Lung (tissue), 12 donors: Measurements from ENCODE around the gene PHAX. TPM values are rescaled to one million over a fixed set of nuclear protein-coding genes. Genes with fewer than 3 reads are reported as not detected.

ENCODE experiments used
- ATAC-seq: fragments of 200-7000 bp; cut with Tn5 transposase; one replicate; pipeline ENCODE4 v1.9.1; 2020; ENCODE audit warnings: moderate number of reproducible peaks; ENCODE audit not compliant: insufficient read depth, low FRiP score
- DNase-seq, 3 donors: peaks; one replicate each; pipeline ENCODE4 v3.0.0-alpha.2; 2013 to 2017
- H3K27ac ChIP-seq, 2 donors: one replicate each; pipeline ENCODE4 v1.5.1; 2013; ENCODE audit warnings: mild to moderate bottlenecking in 2 of 2, moderate library complexity in 2 of 2, control low read depth in 1 of 2, inconsistent platforms in 1 of 2, low read depth in 1 of 2, low read length in 1 of 2
- H3K27me3 ChIP-seq, 3 donors: one replicate each; pipeline ENCODE4 v1.5.1; 2013; ENCODE audit warnings: low read length in 2 of 3; ENCODE audit not compliant: control insufficient read depth in 3 of 3, insufficient read depth in 3 of 3
- H3K36me3 ChIP-seq, 4 donors: one replicate each; pipeline ENCODE4 v1.5.1; 2013; ENCODE audit warnings: low read length in 4 of 4, mild to moderate bottlenecking in 1 of 4, moderate library complexity in 1 of 4; ENCODE audit not compliant: control insufficient read depth in 4 of 4, insufficient read depth in 4 of 4
- H3K4me1 ChIP-seq, 5 donors: one replicate each; pipeline ENCODE4 v1.5.1; 2013; ENCODE audit warnings: low read length in 5 of 5, mild to moderate bottlenecking in 2 of 5, moderate library complexity in 1 of 5; ENCODE audit not compliant: control insufficient read depth in 5 of 5, insufficient read depth in 5 of 5
- H3K4me3 ChIP-seq: one replicate; pipeline ENCODE4 v1.5.1; 2013; ENCODE audit warnings: mild to moderate bottlenecking, control low read depth, moderate library complexity
- H3K9ac ChIP-seq, 2 donors: one replicate each; pipeline ENCODE4 v1.5.1; 2013; ENCODE audit warnings: low read length in 2 of 2, control low read depth in 1 of 2; ENCODE audit not compliant: insufficient read depth in 1 of 2
- H3K9me3 ChIP-seq, 4 donors: one replicate each; pipeline ENCODE4 v1.5.1; 2013; ENCODE audit warnings: low read length in 3 of 4, mild to moderate bottlenecking in 1 of 4, moderate library complexity in 1 of 4; ENCODE audit not compliant: control insufficient read depth in 4 of 4, insufficient read depth in 3 of 4
- CTCF ChIP-seq: IDR thresholded peaks from 2 replicates; pipeline ENCODE4 v1.5.1; 2012; ENCODE audit warnings: mild to moderate bottlenecking; ENCODE audit errors: control extremely low read depth, extremely low read depth
- WGBS, 2 donors: extraction: QIAGEN DNeasy Blood & Tissue Kit; methylation state at CpG; one replicate each; pipeline ENCODE4 v1.1.7; 2013; 5-methylcytosine and 5-hydroxymethylcytosine counted together
- polyA plus RNA-seq, 2 donors: library from polyadenylated mRNA; stranded (reverse); fragments of 200-250 nt; gene quantifications; one replicate each; pipeline ENCODE4 v1.2.1, GENCODE V29; 2013
- total RNA-seq, 2 donors: library from RNA; depleted of rRNA in 1 of 2; stranded (reverse); fragments of >200 nt in 1 of 2; gene quantifications; one replicate each; pipeline ENCODE4 v1.2.1, GENCODE V29; 2014 to 2021
- donor health status: control.
- donor health status: control.
- donor health status: Bipolar disorder and iron deficiency.
- donor health status: healthy.
- donor health status: DM: yes; HTN: yes; CAD: no.

PHAX gene
- total and polyA plus RNA-seq, 4 donors = 12.8 to 57.3 (median 18.0) TPM

- H3K27ac ChIP-seq = no peak overlapping the region
- WGBS, 2 donors = 93 to 94% methylated on average over 2 of the region's 2 CpGs
- H3K36me3 ChIP-seq = peaks cover 0 to 20% (median 11%) of the 10 kb centered on the region in 4 donors
- H3K4me1 ChIP-seq = peaks cover 0 to 7% (median 0%) of the 10 kb centered on the region in 5 donors
- TF ChIP-seq CTCF = no peak
- no peak overlapping the region for H3K4me3 ChIP-seq
- H3K9ac ChIP-seq = no peak overlapping the region
- no peak for DNase-seq
- ATAC-seq = no peak
- H3K9me3 ChIP-seq = no peaks in the 10 kb centered on the region
- no peaks in the 10 kb centered on the region for H3K27me3 ChIP-seq
These were observed 9.4 kb downstream of the PHAX start for GRCh38 chr5:126610160-126610559.

- Histone ChIP-seq H3K4me3 (no peak overlapping the region), H3K27ac (no peak overlapping the region), H3K9me3 (no peaks in the 10 kb centered on the region), H3K27me3 (no peaks in the 10 kb centered on the region), H3K9ac (no peak overlapping the region), H3K4me1 (peaks cover 0 to 10% (median 0%) of the 10 kb centered on the region in 5 donors), H3K36me3 (peaks cover 0 to 18% (median 13%) of the 10 kb centered on the region in 4 donors)
- ATAC-seq = no peak
- WGBS, 2 donors = 98 to 99% methylated on average over 6 of the region's 6 CpGs
- DNase-seq = no peak
- TF ChIP-seq CTCF = no peak
These were observed 9.9 kb downstream of the PHAX start for GRCh38 chr5:126610616-126611015.

GRCh38 chr5:126613941-126614592 lies 13.3 kb downstream of the PHAX start:
- Histone ChIP-seq H3K9ac (no peak overlapping the region), H3K9me3 (no peaks in the 10 kb centered on the region), H3K27me3 (no peaks in the 10 kb centered on the region), H3K4me3 (no peak overlapping the region), H3K36me3 (peaks cover 4 to 27% (median 21%) of the 10 kb centered on the region in 4 donors), H3K27ac (no peak overlapping the region), H3K4me1 (peaks cover 0 to 6% (median 0%) of the 10 kb centered on the region in 5 donors)
- no peak for DNase-seq
- WGBS, 2 donors = 87 to 94% methylated on average over 7 of the region's 7 CpGs
- no peak for ATAC-seq
- no peak for TF ChIP-seq CTCF
